Endothelial cell of umbilical vein (primary cell): ENCODE results near the gene MGLL. TPM values are rescaled to one million over a fixed set of nuclear protein-coding genes. Genes with fewer than 3 reads are reported as not detected.

Experiments used
- BruUV-seq: library from RNA; stranded (reverse); fragments of 400-500 nt; replicated peaks from 2 replicates; lab custom pipeline; 2021; lab: Mats Ljungman, UMichigan
- CTCF ChIA-PET: fragments of 300-600, 350-600 bp; sonication (Branson Sonifier 250); formaldehyde crosslinking; loops from one replicate; lab custom pipeline; 2021; ENCODE audit warnings: antibody characterized with exemption, inconsistent platforms; lab: Charles Lee
- POLR2A ChIA-PET: fragments of 300-600, 350-600 bp; sonication (Branson Sonifier 250); formaldehyde crosslinking; loops from one replicate; lab custom pipeline; 2021; ENCODE audit warnings: antibody characterized with exemption, inconsistent platforms; lab: Charles Lee
- DNase-seq: peaks from one replicate; pipeline ENCODE4 v3.0.0-alpha.2; 2011; ENCODE audit warnings: low read depth, low spot score
- FAIRE-seq: peaks from 2 replicates; lab custom pipeline; 2011; peaks lifted over from hg19 to GRCh38; lab: Jason Lieb, UNC
- H2AFZ ChIP-seq: 2 replicates; pipeline ENCODE4 v1.6.0; 2012; ENCODE audit warnings: low read depth, low read length, control low read depth, inconsistent platforms
- H3K27ac ChIP-seq: 2 replicates; pipeline ENCODE4 v1.5.1; 2011; ENCODE audit warnings: low read depth, mild to moderate bottlenecking, control low read depth, low read length, moderate library complexity; ENCODE audit not compliant: insufficient read depth
- H3K27me3 ChIP-seq, 2 experiments: 2 replicates each; pipeline versions ENCODE4 v1.6.0 to v1.6.1; 2011; ENCODE audit warnings: low read length in 2 of 2, mixed read lengths in 1 of 2; ENCODE audit not compliant: control insufficient read depth in 2 of 2, insufficient read depth in 2 of 2
- H3K36me3 ChIP-seq, 2 experiments: 2 replicates in 1 of 2; 3 replicates in 1 of 2; pipeline ENCODE4 v1.5.1; 2011; ENCODE audit warnings: low read length in 2 of 2, mild to moderate bottlenecking in 1 of 2, moderate library complexity in 1 of 2; ENCODE audit not compliant: control insufficient read depth in 2 of 2, insufficient read depth in 2 of 2; ENCODE audit errors: extremely low read depth in 1 of 2
- H3K4me1 ChIP-seq: 3 replicates; pipeline ENCODE4 v1.5.1; 2011; ENCODE audit warnings: mild to moderate bottlenecking, low read length; ENCODE audit not compliant: control insufficient read depth, insufficient read depth; ENCODE audit errors: extremely low read depth
- H3K4me2 ChIP-seq: 2 replicates; pipeline ENCODE4 v1.6.1; 2011; ENCODE audit warnings: low read length, control low read depth, mixed read lengths; ENCODE audit not compliant: insufficient read depth
- H3K4me3 ChIP-seq, 3 experiments: fragments of 200-600 bp in 1 of 3; sonication (generic), shearing (Covaris generic) in 1 of 3; replicated peaks in 1 of 3; 2 replicates each; pipeline ENCODE4 v1.5.1; 2011 to 2016; ENCODE audit warnings: control low read depth in 3 of 3, low read length in 3 of 3, mild to moderate bottlenecking in 2 of 3, inconsistent platforms in 1 of 3, low read depth in 1 of 3, moderate library complexity in 1 of 3; ENCODE audit not compliant: insufficient read depth in 1 of 3
- H3K79me2 ChIP-seq: 2 replicates; pipeline ENCODE4 v1.6.0; 2012; ENCODE audit warnings: low read length, inconsistent platforms; ENCODE audit not compliant: control insufficient read depth, insufficient read depth
- H3K9ac ChIP-seq: replicated peaks from 2 replicates; pipeline ENCODE3; 2011; ENCODE audit warnings: low read length, control low read depth; ENCODE audit not compliant: insufficient read depth; ENCODE audit errors: extremely low read depth
- H3K9me1 ChIP-seq: replicated peaks from 3 replicates; pipeline ENCODE4 v1.6.0; 2011; ENCODE audit warnings: mild to moderate bottlenecking, low read length; ENCODE audit not compliant: control insufficient read depth, insufficient read depth; ENCODE audit errors: extremely low read depth
- H3K9me3 ChIP-seq: replicated peaks from 2 replicates; pipeline ENCODE4 v1.5.1; 2012; ENCODE audit warnings: low read length, inconsistent platforms; ENCODE audit not compliant: control insufficient read depth, insufficient read depth
- H4K20me1 ChIP-seq: replicated peaks from 2 replicates; pipeline ENCODE3; 2011; ENCODE audit warnings: mild to moderate bottlenecking, low read length; ENCODE audit not compliant: control insufficient read depth, insufficient read depth; ENCODE audit errors: extremely low read depth
- EZH2 ChIP-seq: IDR thresholded peaks from 2 replicates; pipeline ENCODE4 v1.6.1; 2012; ENCODE audit warnings: borderline replicate concordance, low read depth, mild to moderate bottlenecking, moderate library complexity, low read length, inconsistent platforms; ENCODE audit not compliant: severe bottlenecking
- FOS ChIP-seq: IDR thresholded peaks from 2 replicates; pipeline ENCODE4 v1.6.1; 2011; ENCODE audit warnings: mild to moderate bottlenecking, low read length, moderate library complexity, borderline replicate concordance; ENCODE audit not compliant: insufficient read depth
- GATA2 ChIP-seq: IDR thresholded peaks from 2 replicates; pipeline ENCODE4 v1.7.0; 2011; ENCODE audit warnings: low read depth, mild to moderate bottlenecking, moderate library complexity, mixed read lengths, low read length; ENCODE audit not compliant: insufficient read length, insufficient read depth
- JUN ChIP-seq: IDR thresholded peaks from 2 replicates; pipeline ENCODE4 v1.6.1; 2011; ENCODE audit warnings: borderline replicate concordance, low read depth; ENCODE audit not compliant: insufficient read length, insufficient read depth
- MYC ChIP-seq: IDR thresholded peaks from one replicate; pipeline ENCODE4 v1.6.1; 2011; ENCODE audit warnings: mild to moderate bottlenecking, low read depth, low read length
- POLR2A ChIP-seq: IDR thresholded peaks from 2 replicates; pipeline ENCODE4 v1.6.1; 2012; ENCODE audit warnings: low read depth, mild to moderate bottlenecking, control low read depth, low read length
- POLR2AphosphoS5 ChIP-seq: IDR thresholded peaks from 2 replicates; pipeline ENCODE4 v1.6.1; 2012; ENCODE audit warnings: low read depth, mild to moderate bottlenecking, control low read depth, low read length, moderate library complexity; ENCODE audit not compliant: insufficient read depth
- dilution Hi-C: fragments of 300-500 bp; cut with MboI; formaldehyde crosslinking; loops from one replicate; pipeline ENCODE4 v1.15.0; 2019; ENCODE audit warnings: low sequenced_read_pairs; ENCODE audit not compliant: extremely low pct_ligation_motif_present
- intact Hi-C: fragments of 100-400 bp; cut with micrococcal nuclease; formaldehyde crosslinking; loops from one replicate; pipeline ENCODE4 v1.10.0; 2022
- polyA plus RNA-seq, 4 experiments: library from polyadenylated mRNA; depleted of rRNA in 3 of 4; stranded (reverse) in 3 of 4; unstranded in 1 of 4; fragments of >200 nt; gene quantifications; 2 replicates each; pipeline versions ENCODE4 v1.2.1 to v1.2.3, GENCODE V29; 2011 to 2012; ENCODE audit warnings: missing spikeins in 1 of 4
- total RNA-seq: library from RNA; stranded (reverse); gene quantifications from 2 replicates; pipeline ENCODE4 v1.2.3, GENCODE V29; 2021
- TF ChIP-seq, protein P1 (sequence below), 2 donors: IDR thresholded peaks; 1 replicate in 1 of 2; 2 replicates in 1 of 2; pipeline ENCODE4 v1.5.1; 2011; ENCODE audit warnings: low read length in 2 of 2, mild to moderate bottlenecking in 2 of 2, moderate library complexity in 2 of 2, control low read depth in 1 of 2, inconsistent platforms in 1 of 2, low read depth in 1 of 2; ENCODE audit not compliant: insufficient read depth in 1 of 2; ENCODE audit errors: extremely low read depth in 1 of 2
- TF ChIP-seq, protein P2 (sequence below): IDR thresholded peaks from 2 replicates; pipeline ENCODE4 v1.6.1; 2011; ENCODE audit not compliant: insufficient read depth, insufficient read length

Gene MGLL
- total and polyA plus RNA-seq, 2 donors (not counting 3 experiments of a cell fraction or from before 2014, with no cell fraction given): 30.7 to 60.2 TPM

DNA sequence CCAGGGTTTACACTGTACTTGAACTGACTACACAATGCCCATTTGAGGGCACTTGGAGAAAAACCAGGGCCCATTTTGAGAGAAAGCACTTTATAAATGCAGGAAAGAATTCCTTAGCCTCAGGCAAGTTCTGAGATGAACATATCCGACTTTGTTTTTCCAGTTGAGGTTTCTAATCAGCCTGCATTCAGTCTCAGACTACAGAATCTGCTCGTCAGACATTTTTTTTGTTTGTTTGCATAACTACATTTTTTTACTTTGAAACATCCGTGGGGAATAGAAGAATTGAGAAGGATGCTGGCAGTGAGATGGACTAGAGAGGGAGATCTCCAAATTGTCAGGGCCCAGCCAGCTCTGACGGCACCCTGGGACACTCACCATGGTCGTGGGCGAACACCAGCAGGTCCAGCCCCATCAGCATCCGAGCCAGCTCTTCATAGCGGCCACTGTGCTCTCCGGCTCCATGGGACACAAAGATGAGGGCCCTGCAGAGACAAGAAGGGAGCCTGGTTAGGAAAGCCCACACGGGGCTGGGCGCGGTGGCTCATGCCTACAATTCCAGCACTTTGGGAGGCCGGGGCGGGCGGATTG is 40.8 kb downstream of the MGLL start:
- Histone ChIP-seq H3K27me3 (no peaks in the 10 kb centered on the region), H3K4me2 (no peak overlapping the region), H3K9ac (no peak overlapping the region), H3K36me3 (no peaks in the 10 kb centered on the region), H2AFZ (no peak overlapping the region), H4K20me1 (no peaks in the 10 kb centered on the region), H3K9me1 (no peaks in the 10 kb centered on the region), H3K4me1 (peaks cover 11% of the 10 kb centered on the region), H3K79me2 (peaks cover 26% of the 10 kb centered on the region), H3K9me3 (no peaks in the 10 kb centered on the region), H3K4me3 (no peak overlapping the region), H3K27ac (no peak overlapping the region)
- no TSS peak for BruUV-seq
- dilution Hi-C loops (no loop called here), intact Hi-C loops (no loop called here)
- DNase-seq (no peak), FAIRE-seq (no peak)
- CTCF ChIA-PET: interaction anchor here (1.5 to 1.6 kb wide), 2 partner anchors 9 to 13 kb away, joined by 4 to 5 read pairs; no protein-coding TSS in a partner anchor
- POLR2A ChIA-PET: no interaction called here
- TF ChIP-seq FOS (no peak), MYC (no peak), POLR2A (no peak), GATA2 (no peak), JUN (no peak), POLR2AphosphoS5 (no peak), EZH2 (no peak)
- TF ChIP-seq, protein P1, sequence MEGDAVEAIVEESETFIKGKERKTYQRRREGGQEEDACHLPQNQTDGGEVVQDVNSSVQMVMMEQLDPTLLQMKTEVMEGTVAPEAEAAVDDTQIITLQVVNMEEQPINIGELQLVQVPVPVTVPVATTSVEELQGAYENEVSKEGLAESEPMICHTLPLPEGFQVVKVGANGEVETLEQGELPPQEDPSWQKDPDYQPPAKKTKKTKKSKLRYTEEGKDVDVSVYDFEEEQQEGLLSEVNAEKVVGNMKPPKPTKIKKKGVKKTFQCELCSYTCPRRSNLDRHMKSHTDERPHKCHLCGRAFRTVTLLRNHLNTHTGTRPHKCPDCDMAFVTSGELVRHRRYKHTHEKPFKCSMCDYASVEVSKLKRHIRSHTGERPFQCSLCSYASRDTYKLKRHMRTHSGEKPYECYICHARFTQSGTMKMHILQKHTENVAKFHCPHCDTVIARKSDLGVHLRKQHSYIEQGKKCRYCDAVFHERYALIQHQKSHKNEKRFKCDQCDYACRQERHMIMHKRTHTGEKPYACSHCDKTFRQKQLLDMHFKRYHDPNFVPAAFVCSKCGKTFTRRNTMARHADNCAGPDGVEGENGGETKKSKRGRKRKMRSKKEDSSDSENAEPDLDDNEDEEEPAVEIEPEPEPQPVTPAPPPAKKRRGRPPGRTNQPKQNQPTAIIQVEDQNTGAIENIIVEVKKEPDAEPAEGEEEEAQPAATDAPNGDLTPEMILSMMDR (IDR thresholded peaks at IDR 0.05; ENCODE audit: extremely low read depth in 1 of 2, insufficient read depth in 1 of 2, low read depth in 1 of 2, low read length in 2 of 2): no peak
- TF ChIP-seq, protein P2, sequence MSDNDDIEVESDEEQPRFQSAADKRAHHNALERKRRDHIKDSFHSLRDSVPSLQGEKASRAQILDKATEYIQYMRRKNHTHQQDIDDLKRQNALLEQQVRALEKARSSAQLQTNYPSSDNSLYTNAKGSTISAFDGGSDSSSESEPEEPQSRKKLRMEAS: no peak
